IPS-NIHi7 (cell line): Measurements from ENCODE around the gene WNT11.
A peak's percentile ranks its signal among the peaks of the same experiment; 100 is the strongest.

ENCODE experiments used
- DNase-seq: peaks from one replicate; pipeline ENCODE4 v3.0.0; 2012; ENCODE audit warnings: mixed read lengths; ENCODE audit errors: extremely low spot score

The WNT11 gene

DNA sequence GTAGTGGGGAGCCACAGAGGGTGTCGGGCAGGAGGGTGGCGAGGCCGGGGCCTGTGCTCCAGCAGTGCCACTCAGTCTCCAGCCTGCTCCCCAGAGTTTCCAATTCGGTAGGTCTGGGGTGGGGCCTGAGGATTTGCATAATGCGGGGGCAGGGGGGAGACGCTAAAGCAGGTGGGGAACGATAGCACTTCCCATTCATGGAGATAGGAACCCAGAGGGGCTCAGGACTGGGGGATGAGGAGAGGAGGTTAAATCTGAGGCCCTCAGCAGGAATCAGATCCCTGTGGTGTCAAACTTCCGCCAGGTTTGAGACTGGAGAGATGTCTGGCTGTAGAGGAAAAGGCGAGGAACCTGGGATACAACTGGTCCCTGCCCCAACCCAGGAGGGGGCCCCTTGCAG lies 29.8 kb downstream of the WNT11 start:
- peak; percentile 53 for DNase-seq

DNA sequence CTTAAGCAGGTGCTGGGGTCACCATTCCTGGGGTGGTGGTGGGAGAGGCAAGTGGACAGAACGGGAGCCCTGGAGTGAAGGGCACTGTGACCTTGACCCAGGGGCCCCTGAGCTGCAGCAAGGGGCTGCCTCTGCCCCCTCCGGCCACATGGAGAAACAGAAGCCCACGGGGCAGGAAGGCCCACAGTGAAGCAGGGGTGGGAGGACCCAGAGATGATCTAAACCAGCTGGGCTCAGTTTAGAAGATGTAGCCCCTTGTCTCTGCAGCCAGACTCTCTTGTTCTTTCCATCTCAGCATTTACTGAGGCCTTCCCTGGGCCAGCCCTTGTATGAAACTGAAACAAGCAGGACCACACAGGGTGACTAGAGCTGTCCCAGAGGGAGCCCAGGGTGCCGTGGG lies 30.5 kb downstream of the WNT11 start:
- DNase-seq = no peak

DNA sequence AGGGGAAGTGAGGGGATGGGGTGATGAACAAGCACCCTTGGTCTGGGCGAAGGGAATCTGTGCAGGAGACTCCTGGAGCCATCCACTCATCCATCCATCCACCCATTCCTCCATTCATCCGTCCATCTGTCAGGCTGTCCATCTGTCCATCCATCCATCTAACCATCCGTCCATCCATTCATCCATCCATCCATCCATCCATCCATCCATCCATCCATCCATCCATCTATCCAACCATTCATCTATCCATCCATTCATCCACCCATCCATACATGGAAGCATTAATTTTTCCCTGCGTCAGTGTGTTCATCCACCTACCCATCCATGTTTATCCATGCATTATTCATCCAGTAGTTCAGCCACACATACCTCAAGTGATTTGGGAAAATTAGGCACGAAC lies 32.0 kb downstream of the WNT11 start:
- no peak for DNase-seq

DNA sequence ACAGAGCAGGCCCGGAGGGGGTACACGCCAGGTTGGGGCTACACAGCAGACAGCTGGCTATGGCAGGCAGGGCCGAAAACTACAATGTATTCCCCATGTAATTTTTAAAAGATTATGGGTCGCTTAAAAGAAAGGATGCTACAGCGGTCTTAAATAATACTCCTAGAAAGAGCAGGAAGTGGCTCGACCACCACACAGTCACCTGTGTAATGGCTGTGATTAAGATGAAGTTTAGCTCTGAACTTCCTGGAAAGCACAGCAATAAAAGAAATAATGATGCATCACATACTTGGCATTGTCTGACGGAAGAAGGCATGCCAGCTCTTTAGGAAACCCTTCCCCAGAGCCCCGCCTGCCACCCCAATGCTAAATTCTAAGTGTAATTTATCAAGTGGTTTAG lies 32.6 kb downstream of the WNT11 start:
- no peak for DNase-seq

DNA sequence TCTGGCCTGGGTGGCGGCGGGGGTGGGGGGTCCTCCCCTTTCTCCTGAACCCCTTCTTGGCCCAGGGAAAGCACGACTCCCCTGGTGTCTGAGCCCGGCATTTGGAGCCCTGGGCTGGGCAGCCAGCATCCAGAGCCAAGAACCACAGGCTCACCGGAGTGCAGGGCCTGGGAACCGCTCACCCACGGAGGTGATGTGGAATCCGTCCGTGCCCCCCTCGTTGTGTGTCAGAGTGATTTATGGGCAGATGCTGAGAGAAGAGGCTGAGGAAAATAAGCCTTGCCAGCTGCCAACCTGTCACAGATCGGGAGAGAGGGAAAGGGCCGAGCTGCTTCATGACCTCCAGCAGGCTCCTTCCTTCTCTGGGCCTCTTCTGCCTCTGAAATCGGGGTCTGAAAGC lies 33.7 kb downstream of the WNT11 start:
- no peak for DNase-seq

DNA sequence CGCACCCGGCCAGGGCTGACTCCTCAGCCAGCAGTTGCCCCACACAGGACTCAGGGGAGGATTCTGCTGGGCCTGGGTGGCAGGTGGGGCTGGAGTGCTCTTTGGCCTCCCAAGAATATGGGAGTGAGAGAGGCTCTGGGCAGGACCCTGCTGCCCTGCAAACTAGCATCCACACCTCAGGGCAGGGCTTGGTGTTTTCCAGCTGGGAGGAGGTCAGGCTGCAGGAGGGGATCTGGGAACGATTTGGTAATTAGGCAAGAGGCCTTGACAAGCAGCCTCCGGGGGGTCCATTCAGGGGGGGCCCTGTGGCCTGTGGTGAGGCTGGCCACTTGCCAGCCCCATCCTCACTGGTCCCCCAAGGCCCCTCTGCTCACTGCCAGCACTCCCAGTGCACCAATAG lies 35.8 kb downstream of the WNT11 start:
- no peak for DNase-seq

DNA sequence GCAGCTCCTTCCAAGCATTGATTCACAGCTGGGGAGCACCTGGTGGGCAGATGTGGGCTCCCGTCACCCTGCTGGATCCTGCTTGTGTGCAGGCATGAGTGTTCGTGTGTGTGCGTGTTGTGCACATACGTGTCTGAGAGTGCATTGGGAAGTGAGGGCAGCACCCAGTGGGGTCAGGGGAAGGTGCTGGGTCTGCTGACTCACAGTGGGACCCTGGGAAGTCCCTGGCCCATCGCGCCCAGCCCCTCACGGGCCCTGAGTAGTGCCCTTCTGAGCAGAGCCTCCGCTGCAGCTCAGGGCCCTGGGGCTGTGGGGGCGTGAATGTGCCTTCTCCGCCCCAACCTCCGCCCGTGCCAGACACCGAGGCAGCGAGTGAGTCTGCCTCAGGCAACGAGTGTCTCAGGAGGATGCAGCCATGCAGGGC lies 36.8 kb downstream of the WNT11 start:
- DNase-seq = no peak

DNA sequence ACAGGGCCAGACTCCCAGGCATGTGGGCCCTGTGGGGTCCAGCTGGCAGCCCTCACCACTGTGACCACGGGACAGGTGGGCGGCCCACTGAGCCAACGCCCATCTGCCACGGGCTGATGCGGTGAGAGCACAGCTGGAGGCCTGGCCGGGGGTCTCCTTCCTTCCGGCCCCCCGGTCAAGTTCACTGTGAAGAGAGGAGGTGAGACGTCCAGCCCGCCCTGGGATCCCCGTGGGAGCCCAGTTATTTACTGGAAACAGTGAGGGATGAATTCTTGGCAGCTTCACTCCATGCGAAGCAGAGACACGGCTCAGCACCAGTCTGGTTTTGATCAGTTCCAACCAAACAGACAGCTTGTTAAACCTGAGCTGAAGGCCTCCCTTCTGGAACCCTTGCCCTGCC lies 38.7 kb downstream of the WNT11 start:
- DNase-seq = no peak

DNA sequence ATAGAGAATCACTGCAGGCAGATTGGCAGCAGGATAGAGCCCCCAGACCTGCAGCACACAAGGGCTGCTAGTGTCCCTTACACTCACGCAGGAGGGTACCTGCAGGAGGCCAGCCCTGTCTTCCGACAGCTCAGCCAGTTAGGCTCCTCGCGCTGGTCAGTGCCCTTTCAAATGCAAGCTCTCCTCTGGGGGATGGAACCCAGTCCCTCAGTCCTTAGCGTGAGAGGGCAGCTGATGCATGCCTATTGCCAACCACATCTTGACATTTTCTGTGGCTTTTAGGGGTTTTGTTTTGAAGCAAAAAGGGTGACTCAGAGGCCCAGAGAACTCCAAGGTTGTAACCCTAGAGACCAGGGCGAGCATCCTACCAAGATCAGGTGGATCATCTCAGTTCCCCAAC lies 40.0 kb downstream of the WNT11 start:
- DNase-seq = peak; percentile 46

DNA sequence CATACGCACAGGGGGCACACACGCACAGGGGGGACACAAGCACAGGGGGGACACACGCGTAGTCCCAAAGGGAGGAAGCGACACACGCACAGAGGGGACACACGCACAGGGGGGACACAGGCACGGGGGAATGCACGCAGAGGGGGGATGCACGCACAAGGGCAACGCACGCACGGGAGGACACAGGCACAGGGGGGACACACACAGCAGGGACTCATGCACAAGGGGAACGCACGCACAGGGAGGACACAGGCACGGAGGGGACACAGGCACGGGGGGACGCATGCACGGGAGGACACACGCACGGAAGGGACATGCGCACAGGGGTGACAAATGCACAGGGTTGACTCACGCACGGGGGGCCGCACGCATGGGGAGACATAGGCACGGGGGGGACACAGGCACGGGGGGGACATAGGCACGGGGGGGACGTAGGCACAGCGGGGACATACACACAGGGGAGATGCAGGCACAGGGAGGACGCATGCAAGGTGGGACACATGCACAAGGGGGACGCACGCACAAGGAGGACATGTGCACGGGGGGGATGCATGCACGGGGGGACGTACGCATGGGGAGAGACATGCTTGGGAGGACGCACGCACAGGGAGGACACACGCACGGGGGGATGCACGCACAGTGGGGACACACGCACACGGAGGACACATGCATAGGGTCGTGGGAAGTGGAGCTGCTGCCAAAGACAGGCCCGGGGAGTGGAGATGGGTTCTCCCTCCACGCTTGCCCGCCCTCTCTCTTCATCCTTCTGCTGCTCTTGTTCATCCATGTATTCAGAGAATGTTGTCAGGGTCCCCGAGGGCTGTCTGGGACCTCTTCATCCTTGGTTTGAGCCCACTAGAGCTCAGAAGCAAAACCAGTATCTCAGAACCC lies 41.2 kb downstream of the WNT11 start:
- no peak for DNase-seq

DNA sequence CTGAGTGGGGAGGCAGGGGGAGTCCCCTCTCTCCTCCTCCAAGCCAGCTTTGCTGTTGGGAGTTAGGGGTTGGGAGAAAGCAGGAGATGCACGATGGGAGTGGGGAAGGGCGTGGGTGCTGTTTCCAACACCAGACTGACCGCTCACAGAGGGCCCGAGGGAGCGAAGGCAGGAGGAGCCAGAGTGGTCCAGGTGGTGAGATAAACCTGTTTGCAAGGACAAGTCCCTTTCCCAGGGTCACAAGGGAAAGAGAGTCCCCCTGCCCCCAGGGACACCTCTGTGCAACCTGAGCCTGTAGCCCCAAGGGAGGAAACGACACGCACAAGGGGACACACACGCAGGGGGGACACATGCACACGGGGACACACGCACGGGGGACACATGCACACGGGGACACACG lies 42.2 kb downstream of the WNT11 start:
- no peak for DNase-seq

DNA sequence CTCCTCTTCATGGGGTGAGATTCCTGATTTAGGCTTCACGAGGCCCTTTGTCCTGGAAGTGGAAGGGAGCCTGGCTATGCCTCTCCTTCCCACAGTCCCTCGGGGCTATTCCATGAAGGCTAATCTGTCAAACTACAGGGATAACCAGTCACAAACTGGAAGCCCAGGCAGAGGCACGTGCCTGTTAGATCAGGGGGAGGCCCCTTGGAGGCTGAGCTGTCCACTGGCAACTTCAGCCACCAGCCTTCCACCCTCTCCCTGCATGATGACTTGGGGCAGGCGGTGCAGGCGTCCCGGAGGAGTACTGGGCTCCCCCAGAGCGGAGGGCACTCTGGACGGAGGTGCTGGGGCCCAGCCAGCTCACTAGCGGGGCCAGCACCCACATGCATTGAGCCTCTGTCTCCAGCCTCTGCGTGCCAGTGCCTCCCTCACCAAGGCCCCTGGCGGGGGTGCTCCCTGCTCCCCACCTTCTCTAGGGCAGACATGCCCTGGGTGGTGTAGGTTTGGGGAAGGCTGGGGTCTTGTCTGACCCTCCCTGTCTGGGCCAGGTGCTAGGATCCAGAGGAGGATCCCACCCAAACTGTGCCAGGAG lies 42.9 kb downstream of the WNT11 start:
- no peak for DNase-seq

DNA sequence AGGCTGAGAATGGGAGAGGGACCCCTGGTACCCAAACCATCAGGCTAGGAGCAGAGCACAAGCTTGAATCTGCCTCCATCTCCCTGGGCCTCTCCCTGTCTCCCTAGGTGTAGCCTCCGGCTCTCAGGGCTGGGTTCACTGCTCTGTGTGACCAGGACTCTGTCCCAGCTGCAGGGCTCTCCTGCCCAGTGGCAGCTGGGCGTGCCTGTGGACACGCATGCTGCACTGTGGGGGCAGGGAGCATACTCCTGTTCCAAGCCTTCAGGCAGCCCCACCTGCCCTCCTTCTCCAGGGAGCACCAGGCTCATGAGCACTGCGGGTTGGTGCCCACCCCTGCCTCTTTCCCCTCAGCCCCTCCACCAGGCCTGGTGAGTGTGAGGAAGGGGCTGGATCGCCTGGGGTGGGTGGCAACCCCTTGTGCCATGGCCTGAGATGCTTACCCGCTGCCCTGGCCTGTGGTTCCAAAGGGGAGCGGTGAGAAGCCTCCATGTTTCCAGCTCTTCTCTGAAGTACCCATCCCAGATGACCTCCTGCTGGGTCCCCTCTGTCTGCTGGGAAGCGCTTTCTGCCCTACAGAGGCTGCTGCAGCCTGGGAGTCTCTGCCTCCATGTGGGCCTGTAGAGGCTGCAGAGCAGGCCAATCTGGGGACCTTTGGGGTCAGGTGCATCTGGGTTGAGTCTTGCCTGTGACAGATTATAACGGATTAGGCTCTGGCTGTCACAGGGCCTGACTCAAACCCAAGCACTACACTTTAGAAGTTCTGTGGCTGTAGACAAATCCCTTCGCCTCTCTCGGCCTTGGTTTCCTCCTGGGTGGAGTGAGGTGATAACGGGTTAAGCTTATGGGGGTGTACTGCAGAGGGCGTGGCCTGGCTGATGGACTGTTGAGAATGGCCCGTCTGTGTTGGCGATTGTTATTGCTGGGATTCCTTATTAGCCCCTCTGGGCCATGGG lies 43.7 kb downstream of the WNT11 start:
- DNase-seq = no peak

DNA sequence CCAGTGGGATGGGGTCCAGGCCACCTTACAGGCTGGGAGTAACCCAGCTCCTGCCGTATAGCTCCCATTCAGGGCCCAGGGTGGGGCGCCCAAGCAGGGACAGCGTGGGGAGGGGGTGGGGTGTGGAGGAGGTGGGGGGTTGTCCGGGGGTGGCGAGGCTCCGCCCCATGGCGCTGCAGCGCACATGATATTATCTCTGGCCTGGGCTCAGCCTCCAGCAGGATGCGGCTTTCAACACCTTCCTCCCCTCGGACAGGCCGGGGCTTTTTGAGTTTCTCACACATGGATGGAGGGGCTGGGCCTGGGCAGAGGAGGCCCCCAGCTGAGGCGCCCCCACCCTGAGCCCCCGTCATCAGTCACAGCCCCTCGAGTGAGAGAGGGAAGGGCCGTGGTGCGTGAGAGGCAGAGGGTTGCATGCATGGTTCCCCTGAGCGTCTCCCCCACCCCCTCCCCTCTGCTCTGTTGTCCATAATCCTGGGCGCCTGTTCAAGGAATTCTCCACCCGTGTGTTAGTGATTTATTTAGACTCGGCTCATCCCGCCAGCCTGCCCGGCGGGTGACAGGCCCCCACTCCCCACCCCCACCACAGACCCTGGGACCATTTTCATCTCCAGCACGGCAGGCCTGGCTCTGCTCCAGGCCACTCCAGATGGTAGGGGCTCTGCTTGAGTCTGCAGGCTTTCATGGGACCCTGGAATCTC lies 44.9 kb downstream of the WNT11 start:
- DNase-seq = no peak

DNA sequence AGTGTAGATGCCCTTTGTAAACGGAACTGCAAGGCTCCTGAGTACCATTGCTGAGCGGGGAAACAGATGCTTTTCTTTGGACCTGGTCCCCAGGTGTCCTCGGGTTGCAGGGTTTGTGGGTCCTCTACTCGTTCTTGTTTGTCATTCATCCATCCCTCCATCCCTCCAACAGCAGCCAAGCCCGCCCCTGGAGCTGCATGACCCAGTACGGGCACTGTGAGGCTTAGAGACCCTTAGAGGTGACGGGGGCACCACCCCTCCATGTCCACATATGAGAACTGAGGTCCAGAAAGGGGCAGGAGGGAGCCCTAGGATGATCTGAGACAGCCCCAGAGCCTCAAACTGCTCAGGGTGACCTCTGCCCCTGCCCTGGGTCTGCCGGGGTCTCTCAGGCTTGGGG lies 45.4 kb downstream of the WNT11 start:
- DNase-seq = no peak

DNA sequence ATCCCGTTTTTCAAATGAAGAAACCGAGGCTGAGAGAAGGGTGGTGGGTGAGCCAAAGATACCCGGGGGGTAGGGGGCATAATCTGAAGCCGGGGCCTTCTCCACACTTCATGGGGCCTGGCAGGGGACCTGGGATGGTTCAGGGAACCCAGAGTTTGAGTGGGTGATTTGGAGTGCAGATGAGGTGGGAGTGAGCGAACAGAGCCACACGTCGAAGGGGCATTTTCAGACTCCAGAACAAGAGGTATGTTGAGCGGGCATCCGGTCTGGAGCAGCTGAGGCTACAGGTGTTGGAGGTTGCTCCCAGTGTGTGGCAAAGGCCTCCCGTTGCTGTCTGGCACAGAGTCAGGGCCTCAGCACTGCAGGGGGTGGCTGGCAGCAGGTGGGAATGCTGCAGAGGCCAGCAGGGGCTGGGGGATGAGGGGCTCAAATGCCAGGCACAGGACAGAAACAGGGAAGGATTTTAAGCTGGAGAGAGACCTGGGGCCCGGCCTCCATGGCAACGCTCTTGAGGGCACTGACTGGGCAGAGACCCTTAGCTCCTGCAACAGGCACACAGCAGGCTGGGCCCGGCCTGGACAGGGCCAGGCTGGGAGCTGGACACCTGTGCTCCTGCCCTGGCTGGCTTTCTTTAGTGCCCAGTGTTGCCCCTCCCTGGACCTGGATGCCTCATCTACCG lies 46.2 kb downstream of the WNT11 start:
- no peak for DNase-seq

DNA sequence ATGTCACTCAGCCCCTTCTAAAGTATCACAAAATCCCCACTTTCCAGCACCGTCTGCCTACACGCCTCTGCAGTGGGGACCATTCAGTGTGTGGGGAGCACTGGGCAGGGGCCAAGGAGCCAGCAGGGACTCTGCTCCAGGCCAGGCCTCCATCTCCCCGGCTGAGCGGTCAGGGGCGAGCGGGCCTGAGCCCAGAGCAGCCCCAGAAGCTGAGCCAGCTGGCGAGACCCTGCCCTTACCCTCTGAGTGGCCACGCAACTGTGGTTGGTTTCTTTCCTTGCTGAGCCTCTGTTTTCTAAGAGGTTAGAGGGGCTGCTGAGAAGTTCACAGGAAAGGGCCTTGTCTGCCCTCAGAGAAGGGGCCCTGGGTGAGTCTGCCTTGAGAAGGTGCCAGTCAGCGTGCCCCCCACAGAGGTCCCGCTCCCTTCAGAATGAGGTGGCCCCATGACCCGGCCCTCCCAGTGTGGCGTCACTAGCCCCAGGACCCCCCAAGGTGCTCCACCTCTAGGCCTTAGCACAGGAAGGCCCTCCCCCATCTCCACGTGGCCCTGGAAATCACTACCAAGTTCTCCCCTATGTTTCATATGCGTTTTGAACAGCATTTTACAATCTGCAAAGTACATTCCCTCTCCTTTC lies 46.9 kb downstream of the WNT11 start:
- DNase-seq = no peak

DNA sequence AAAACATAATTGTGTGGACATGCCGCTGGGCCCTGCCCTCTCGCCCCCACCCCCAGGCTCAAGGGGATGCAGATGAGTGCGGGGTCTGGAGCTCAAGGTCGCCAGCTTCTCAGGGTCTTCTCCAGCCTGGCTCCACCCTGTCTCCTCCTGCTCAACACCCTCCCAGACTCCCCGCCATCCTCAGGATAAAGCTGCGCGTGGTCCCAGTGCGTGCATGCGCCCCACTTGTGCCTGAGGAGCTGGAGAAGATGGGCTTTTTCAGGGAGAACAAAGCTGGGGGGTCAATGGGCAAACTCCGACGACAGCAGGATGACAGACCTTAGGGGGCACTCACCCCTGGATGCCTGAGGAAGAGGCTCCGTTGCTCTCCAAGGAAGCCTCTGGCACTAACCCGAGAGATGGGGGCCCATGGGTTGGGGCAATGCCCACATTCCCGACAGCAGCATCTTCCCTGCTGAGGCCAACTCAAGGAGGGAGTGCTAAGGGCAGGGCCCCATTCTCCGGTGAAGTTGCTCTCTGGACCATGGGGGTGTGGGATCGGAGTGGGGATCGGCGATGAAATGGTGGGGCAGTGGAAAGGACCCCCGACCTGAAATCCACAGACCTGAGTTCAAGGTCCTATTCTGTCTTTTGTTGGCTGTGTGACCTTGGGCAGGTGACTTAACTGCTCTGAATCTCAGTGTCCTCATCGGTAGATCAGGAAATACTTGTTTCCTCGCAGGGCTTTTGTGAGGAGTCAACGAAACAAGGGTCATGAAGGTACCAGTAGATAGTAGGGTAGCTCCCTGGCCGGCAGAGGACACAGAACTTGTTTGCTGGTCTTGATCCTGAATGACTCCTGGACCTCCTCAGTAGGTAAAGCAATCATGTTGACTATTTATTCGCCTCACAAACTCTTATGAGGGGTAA lies 47.7 kb downstream of the WNT11 start:
- DNase-seq = no peak

DNA sequence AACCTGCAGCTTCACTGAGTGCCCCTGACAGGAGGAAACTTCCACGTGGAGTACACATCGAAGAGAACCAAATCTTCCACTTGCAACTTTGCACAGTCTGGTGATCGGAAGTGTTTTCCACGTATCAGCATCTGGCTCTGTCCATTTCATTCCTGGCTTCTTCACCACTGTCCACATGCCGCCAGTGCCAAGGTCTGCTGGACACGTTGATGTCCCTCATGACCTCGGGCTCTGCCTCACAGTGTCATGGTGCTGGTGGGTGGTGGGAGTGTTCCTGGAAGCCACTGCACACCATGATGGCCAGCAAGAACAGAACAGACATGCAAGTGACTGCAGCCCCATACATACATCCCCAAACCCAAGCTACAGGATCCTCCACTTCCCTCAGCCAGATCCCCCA lies 48.4 kb downstream of the WNT11 start:
- no peak for DNase-seq

DNA sequence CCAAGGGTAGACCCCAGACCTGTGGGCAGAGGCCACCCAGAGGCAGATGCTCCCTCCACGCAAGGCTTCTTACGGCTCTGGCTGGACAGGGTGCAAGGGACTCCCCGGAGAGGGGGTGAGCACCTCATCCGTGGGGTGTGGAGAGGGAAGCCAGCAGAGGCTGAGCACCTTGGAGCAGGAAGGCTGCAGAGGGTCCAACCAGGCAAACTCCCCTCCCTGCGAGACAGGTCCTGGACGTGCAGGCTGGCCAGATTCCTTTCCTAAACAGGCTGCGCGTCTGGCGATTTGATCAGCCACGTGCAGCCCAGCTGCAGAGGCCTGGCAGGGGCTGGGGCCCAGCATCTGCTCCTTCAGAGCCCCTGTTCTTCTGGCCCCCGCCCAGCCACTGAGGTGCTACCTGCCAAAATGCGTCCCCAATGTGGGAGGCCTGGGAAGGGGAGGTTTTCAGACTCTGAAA lies 49.3 kb downstream of the WNT11 start:
- no peak for DNase-seq
